Stomach (tissue), 4 donors: Measurements from ENCODE around the gene ERAS.

Experiments
- POLR2AphosphoS5 ChIP-seq, 3 donors: sonication (generic); formaldehyde crosslinking; IDR thresholded peaks; one replicate each; pipeline ENCODE4 v1.6.1; 2016; ENCODE audit warnings: antibody characterized with exemption in 3 of 3
- TF ChIP-seq, protein P1 (sequence below), 7 experiments: fragments of 450-650 bp in 4 of 7; fragments of 200-600 bp in 3 of 7; sonication (generic) in 3 of 7; IDR thresholded peaks; one replicate each; pipeline ENCODE4 v1.5.1; 2016 to 2019; ENCODE audit warnings: antibody characterized with exemption in 7 of 7, control low read depth in 2 of 7, mild to moderate bottlenecking in 1 of 7

DNA sequence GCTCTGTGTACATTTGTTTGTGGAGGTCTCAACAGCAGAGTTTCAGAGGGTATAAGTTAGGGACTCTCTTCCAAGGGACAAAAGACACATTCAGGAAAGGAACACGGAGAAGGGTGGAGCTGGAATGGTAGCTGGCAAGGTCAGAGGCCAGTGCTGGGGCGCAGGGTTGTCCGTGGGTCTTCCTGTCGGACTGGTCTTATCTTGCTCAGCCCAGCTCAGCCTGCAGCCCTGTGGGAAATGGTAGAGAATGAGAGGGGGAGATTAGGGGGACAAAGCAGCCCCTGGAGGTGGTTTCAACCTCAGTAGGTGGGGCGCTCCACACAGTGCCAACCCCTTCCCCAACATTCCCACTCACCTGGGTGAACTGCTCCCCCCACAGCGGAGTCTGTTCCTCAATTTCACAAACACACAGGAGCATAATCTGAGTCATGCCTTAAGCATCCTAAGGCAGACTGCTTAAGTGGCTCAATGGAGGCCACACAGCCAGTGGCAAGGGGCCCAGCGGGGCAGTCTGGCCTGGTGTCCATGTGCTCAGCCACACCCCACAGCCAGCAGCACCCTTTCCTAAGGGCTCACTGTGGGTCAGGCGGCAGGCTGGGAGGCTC is 31.3 kb upstream of the ERAS start:
- TF ChIP-seq, protein P1, sequence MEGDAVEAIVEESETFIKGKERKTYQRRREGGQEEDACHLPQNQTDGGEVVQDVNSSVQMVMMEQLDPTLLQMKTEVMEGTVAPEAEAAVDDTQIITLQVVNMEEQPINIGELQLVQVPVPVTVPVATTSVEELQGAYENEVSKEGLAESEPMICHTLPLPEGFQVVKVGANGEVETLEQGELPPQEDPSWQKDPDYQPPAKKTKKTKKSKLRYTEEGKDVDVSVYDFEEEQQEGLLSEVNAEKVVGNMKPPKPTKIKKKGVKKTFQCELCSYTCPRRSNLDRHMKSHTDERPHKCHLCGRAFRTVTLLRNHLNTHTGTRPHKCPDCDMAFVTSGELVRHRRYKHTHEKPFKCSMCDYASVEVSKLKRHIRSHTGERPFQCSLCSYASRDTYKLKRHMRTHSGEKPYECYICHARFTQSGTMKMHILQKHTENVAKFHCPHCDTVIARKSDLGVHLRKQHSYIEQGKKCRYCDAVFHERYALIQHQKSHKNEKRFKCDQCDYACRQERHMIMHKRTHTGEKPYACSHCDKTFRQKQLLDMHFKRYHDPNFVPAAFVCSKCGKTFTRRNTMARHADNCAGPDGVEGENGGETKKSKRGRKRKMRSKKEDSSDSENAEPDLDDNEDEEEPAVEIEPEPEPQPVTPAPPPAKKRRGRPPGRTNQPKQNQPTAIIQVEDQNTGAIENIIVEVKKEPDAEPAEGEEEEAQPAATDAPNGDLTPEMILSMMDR (IDR thresholded peaks at IDR 0.05) = no peak
- TF ChIP-seq POLR2AphosphoS5 (IDR thresholded peaks at IDR 0.05) = no peak
